Caki2 (cell line): ENCODE data around the gene SLC28A1. TPM values are rescaled to one million over a fixed set of nuclear protein-coding genes. Genes with fewer than 3 reads are reported as not detected.

Experiments
- DNase-seq: peaks from one replicate; pipeline ENCODE4 v3.0.0-alpha.2; 2015; ENCODE audit warnings: low read depth
- in situ Hi-C: cut with HindIII; loops from 2 replicates; pipeline ENCODE4 v1.10.0; 2016; ENCODE audit warnings: low sequenced_read_pairs, low pct_unique_long_range_greater_than_20kb, mixed read lengths
- total RNA-seq: library from RNA; depleted of rRNA; stranded (reverse); fragments of >200 nt; shearing (Covaris generic); gene quantifications from 2 replicates; pipeline ENCODE4 v1.2.3, GENCODE V29; 2014; ENCODE audit warnings: low replicate concordance

The SLC28A1 gene
- total RNA-seq, 1 experiment from 2014 or later = not detected

DNA sequence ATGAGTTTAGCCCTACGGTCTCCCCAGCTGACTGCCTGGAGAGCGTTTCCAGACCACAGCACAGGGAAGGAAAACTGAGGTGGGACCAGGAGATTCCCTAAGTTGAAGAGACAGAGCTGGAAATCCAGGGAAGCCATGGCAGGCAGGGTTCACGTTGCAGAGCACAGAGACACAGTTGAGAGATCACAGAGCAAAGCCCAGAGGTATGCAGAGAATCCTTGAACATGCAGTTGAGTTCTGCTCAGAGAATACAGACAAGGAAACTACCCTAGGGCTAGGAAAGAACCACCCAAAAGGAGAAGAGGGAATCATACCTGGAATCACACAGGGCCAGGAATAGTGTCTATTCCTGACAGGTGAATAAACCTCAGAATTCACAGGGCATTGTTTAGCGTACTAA, 14.3 kb downstream of the SLC28A1 start:
- DNase-seq = no peak
- in situ Hi-C loops = no loop called here

DNA sequence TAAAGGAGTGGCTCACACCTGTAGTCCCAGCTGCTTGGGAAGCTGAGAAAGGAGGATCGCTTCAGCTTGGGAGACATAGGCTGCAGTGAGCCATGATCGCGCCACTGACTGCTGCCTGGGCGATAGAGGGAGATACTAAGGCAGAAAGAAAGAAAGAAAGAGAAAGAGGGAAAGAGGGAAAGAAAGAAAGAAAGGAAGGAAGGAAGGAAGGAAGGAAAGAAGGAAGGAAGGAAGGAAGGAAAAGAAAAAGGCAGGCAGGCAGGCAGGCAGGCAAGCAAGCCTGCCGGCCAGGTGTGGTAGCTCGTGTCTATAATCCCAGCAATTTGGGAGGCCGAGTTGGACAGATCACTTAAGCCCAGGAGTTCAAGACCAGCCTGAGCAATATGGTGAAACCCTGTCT, 15.3 kb downstream of the SLC28A1 start:
- no peak for DNase-seq
- in situ Hi-C loops = no loop called here

DNA sequence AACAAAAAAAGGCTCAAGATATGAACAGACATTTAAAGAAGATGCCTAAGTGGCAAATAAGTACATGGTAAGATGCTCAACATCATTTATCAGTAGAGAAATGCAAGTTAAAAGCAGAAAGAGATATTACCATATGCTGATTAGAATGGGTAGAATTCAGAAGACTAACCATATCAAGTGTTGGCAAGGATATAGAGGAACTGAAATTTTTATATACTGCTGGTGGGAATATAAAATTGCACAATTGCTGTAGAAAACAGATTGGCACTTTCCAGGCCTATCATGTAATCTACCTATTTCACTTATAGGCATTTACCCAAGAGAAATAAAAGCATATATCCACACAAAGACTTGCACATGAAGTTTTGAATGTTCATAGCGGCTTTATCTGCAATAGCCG, 17.1 kb downstream of the SLC28A1 start:
- DNase-seq = no peak
- in situ Hi-C loops = no loop called here

DNA sequence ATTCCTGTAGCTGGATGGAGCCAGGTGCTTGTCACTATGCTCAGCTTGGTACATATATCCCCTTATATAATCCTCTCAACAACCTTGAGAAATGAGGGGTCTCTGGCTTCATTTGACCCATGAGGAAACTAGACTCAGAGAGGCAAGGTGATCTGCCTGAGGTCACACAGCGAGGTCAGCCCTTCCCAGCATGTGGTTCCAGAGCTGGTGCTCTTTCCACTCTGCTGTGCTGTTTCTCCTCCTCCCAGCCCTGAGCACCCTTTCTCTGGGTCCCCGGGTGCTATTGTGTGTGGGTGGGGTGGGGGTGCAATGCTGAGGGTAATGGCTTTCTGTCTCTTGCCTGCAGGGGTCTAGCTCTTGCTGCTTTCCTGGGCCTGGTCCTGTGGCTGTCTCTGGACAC, 19.3 kb downstream of the SLC28A1 start:
- in situ Hi-C loops = no loop called here
- no peak for DNase-seq

DNA sequence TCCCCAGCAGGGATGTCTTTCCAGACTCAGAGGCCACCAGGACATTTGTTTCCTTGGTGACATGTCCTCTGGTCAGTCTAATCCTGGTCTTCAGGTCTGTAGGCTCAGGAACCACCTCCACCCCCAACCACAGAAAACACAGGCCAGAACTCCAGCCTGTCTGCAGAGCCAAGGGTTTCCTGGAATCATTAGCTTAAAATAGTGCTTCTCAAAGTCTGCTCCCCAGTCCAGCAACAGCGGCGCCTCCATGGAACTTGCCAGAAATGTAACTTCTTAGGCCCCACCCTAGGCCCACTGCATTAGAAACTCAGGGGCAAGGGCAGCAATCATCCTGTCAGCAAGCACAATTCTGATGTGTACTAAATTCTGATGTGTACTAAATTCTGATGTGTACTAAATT, 20.0 kb downstream of the SLC28A1 start:
- in situ Hi-C loops = no loop called here
- no peak for DNase-seq

DNA sequence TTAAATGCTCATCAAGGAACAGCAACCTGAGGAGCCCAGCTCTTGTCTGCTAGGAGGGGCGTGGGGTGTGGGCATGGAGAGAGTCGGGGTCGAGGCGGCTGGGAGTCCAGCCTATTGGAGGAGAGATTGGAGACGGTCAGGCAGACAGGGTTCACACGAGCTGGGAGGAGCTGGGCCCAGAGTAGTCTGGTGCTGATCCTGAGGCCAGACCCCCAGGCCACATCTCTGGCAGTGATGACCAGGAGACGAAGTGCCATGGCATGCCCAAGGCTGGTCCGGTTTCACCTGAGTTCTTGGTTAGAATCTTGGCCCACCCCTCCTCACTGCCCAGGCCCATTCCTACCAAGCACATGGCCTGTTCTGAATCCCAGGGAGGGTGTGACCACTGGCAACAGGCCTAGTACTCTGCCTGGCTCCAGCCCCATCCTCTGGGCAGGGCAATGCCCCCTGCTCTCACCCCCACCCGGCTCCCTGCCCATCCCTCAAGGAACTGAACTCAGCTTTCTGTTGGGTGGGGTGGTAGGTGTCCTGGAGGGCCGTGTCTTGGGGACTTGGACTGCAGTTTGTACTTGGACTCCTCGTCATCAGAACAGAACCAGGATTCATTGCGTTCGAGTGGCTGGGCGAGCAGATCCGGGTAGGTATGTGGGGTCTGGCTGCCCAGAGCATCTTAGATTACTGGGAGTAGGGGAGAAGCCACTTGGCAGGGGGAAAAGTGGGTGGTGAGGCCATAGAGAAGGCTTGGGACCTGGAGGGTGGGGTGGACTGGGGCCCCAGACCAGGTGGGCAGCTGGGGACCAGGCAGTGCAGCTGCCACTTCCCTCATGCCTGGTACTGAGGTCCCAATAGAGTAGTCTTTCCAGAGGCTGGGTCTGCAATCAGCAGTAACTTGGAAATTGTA, 20.8 kb downstream of the SLC28A1 start:
- DNase-seq = no peak
- in situ Hi-C loops = no loop called here

DNA sequence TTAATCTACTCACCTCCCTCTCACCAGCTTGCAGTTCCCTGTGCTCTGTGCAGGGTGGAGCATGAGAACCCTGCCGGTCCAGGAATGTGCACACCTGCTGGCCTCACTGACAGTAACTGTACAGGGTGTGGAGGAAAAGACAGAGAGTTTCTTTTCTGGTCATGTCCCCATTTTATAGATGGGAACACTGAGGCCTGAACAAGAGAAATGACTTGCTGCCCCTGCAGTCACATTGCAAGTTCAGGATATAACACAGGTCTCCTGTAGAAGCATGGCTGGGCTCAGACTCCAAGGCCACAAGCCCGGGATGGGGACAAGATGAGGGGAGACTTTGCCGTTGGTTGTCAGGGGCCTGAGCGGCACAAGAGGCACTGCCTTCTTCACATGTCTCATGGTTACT, 23.3 kb downstream of the SLC28A1 start:
- in situ Hi-C loops = no loop called here
- DNase-seq = no peak

DNA sequence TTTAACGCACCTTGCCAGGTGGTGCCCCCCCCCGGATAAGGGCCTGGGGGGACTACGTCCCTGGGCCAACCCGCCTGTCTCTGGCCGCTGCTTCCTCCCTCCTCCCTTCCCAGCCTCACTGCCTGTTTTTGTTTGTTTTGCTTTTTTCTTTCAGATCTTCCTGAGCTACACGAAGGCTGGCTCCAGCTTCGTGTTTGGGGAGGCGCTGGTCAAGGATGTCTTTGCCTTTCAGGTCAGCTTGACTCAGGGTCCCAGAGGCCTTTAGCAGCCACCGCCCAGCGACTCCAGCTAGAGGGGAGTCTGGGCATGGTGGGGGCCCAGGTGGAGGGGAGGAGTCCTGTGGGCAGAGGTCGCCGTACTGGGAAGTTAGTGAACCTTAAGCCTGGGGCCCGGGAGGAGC, 24.1 kb downstream of the SLC28A1 start:
- DNase-seq = no peak
- in situ Hi-C loops = no loop called here

DNA sequence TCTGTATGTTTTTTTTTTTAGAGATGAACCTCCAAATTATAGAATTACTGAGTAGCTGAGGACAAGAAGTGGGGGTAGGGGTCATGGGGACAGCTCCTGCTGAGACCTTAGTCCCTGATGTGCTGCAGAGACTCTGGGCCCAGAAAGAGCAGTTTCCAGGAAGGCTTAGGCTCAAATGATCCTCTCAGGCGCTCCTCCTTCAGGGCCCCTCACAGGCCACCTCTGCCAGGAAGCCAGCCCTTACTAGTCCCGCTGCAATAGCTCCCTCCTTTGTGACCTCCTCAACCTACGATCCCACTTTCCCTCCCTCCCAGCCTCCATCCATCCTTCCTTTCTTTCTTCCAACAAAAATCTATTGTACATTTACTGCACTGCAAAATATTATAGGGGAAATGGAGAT, 24.6 kb downstream of the SLC28A1 start:
- in situ Hi-C loops = no loop called here
- no peak for DNase-seq

DNA sequence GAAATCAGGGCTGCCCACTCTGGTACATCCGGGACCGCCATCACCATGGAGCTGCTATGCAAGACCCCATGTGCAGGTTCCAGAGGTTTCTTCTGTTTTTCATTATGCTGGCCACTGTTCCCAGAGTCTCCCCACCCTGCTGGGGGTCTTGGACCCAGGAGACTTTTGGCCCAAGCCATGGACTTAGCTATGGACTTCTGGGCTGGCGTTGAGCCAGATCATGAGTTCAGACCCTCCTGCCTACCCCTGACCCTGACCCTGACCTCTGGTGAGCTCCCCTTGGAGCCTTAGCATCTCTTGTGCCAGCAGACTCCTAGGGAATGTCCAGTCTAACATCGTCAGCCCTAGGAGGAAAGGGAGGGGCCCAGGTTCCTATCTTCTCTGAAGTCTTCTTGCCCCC, 25.3 kb downstream of the SLC28A1 start:
- in situ Hi-C loops = no loop called here
- DNase-seq = no peak

DNA sequence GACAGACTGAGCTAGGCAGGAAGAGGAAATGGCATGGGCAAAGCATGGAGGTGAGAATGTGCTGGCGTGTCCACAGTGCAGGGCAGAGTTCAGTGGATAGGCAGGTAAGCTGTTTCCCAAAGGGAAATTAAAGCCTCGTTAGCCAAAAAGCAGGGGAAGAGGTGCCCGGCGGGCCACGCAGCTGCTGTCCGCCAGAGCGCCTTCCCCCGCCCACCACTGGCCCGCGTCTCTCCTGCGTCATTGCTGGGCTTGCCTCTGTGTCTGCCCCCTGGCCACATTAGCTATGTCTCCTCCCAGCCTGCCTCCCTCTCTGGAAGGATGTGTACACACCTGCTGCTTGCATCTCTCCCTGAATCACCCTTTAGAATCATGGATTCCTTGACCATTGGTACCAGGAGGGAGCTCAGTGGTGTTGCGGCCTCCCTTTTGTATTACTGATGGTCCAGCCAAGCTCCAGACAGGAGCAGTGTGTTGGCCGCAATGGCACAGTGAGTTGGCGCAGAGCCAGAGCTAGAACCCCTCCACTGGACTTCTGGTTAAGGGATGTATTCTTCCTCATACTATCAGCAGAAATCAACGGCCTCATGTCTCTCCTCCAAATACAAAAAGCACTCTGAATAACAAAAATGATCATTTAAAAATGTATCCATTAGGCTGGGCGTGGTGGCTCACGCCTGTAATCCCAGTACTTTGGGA, 26.6 kb downstream of the SLC28A1 start:
- DNase-seq = no peak
- in situ Hi-C loops = no loop called here

DNA sequence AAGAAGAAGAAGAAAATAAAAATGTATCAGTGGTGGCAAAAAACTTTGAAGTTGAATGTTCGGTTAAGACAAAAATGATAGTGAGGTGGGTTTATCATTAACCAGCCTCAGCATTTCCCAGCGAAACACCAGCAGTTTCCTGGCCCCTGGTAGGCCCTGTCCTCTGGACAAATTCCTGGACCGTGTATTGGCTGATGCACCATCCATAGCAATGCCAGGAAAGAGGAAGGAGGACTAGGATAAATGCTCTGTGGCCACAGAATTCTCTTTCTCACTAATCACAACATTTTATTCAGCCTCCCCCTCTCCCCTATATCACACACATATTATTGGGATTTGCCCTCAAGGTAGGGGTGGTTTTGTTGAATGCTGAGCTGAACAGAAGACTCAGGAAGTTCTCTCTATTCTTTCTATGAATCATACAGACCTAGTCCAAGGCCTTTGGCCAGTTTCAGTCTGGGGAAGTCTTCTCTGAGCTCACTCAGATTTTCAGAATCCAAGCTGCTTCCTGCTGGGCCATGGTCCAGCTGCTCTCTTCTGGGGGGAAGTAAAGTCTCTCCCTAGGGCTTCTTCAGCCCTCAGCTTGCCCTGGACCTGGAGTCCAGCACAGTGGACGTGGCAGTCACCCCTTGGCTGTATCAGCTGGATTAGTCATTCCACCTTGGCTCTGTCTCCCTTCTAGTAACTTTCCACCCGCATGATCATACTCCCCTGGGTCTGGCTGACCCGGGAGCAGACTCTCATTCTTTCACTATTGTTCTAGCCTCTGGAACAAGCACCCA, 27.6 kb downstream of the SLC28A1 start:
- peak; percentile 94 for DNase-seq
- in situ Hi-C loops = no loop called here

DNA sequence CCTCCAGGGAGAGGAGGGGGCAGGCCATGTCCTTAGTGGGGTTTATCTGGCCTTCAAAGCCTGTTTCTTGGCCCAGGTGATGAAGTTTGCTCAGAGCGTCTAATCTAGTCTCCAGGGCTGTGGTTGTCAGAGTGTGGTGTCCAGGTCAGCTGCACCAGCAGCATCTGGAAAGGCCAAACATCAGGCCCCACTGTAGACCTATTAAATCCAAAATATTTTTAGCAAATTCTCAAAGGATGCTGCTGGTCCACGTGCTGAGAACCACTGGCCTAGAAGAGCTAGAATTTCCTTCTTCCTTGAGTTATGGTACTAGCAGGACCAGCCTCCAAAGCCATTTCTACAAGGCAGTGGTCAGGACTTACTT, 28.9 kb downstream of the SLC28A1 start:
- in situ Hi-C loops = no loop called here

DNA sequence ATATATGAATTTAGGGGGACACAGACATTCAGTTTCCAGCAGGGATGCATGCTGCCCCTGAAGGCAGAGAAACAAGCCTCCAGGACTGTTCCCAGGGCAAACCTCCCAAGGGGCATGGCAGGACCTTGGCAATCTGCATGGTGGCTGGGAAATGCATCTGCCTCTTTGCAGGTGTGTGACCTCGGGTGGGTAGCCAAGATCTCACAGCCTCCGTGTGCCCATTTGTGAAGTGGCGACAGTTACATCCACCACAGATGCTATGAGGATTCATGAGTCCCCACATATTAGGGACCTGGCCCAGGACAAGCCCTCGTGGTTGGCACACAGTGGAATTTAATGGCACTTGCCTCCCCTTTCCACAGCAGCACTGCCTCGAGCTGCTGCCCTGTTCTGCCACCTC, 29.9 kb downstream of the SLC28A1 start:
- DNase-seq = no peak
- in situ Hi-C loops = no loop called here

More for the DNA sequence above, 28.9 kb downstream of the SLC28A1 start:
- no peak for DNase-seq

DNA sequence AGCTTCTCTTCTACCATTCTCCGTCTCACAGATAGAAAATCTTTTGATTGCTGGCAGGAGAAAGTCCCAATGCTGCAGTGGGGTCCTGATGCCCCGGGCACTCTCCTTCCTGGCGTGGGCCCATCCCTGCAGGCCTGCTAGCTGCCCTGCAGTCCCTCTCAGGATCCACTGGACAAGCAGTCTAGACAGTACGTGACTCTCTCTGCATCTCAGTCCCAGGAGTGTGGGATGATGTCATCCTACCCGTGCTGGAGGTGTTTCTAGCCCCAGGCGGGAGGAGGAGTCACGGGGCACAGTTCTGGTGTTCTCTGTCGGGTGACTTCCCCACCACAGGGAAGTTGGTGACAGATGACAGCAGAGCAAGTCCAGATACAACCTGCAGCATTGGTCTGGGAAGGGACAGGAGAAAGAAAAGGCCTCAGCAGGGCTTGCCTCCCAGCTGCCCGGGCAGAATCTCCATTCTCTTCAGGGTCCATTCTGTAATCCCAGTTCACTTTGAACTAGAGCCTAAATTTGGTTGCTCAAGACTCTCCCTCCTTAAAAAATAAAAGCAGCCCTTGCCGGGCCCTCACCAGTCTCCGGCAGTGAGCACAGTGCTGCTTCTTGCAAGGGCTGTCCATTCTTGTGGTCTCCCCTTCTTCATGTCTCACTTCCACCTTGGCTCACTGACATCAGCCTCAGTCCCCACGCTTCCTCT, 30.6 kb downstream of the SLC28A1 start:
- DNase-seq = peak; percentile 97
- in situ Hi-C loops = no loop called here

DNA sequence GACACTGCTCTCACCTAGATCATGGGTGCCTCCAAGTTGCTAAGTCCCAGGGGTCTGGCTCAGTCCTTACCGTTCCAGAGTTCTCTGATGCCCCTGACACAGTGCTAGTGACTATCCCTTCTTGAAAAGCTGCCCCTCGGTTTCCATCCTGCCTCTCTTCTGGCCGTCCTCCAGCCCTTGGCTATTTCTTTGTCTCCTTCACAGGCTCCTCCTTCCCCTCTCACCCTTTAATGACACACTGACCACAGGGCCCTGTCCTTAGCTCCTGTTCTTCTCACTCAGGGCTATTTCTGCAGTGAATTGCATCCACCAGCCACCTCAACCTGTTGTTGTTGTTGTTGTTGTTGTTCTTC, 31.1 kb downstream of the SLC28A1 start:
- DNase-seq = no peak
- in situ Hi-C loops = no loop called here

DNA sequence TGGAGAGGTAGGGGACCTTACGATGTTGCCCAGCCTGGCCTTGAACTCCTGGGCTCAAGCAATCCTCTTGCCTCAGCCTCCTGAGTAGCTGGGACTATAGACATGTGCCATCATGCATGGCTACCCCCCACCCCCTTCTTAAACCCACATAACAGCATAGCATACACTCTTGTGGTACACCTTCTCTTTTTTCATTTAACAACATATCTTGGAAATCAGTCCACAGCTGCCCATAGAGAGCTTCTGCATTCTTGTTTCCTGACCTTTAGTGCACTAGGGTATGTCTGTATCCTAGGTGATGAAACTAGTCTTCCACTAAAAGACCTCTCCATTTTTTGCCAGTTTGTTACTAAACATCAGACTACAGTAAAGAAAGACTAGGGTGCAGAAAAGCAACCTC, 33.0 kb downstream of the SLC28A1 start:
- DNase-seq = no peak
- in situ Hi-C loops = no loop called here

DNA sequence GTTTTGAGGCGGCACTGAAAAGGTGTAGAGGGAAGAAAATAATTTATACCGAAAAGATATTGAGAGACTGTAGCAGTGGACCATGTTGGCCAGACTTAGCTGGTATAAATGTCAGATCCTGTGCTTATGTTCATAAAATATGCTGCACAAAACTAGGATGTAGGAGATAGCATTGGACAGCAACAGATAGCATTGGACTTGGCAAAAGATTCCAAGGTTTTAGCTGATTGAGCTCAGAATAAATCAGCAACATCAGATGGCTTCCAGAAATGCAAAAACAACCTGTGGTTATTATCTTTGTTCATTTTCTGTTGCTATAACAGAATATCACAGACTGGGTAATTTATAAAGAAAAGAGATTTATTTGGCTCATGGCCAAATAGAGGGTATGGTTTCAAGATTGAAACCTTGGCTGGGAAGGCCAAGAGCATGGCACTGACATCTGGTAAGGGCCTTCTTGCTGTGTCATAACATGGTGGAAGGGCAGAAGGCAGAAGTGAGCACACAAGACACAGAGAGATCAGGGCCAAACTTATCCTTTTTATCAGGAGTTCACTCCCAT, 34.7 kb downstream of the SLC28A1 start:
- in situ Hi-C loops = no loop called here
- DNase-seq = no peak
